ENCODE results near the gene SLC35E4. TPM values are rescaled to one million over a fixed set of nuclear protein-coding genes. Genes with fewer than 3 reads are reported as not detected.
A peak's percentile ranks its signal among the peaks of the same experiment; 100 is the strongest.

The SLC35E4 gene
- total RNA-seq, 4 donors from 2014 or later: 0.29 to 11.7 (median 3.0) TPM

DNA sequence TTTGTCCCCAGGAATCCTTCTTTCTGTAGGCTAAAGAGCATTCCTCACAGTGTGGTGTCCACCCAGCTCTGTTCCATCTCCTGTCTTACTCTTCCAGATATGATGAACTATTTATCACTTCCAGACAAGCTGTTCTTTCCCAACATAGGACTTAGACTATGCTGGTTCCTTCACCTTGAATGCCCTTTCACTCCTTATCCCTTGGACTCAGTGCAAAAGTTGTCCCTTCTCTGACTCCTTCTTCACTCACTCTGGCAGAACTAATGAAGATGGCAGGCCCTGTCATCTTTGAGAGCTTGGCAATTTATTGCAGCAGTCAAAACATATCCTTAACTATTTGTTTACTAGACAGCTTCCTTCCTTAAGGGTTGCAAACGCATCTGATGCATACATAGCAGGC is 55.6 kb downstream of the SLC35E4 start:
- no peaks in the 10 kb centered on the region for H3K9me3 ChIP-seq
- DNase-seq: no peak
- TF ChIP-seq POLR2A (IDR thresholded peaks at IDR 0.05) (no peak), CTCF (IDR thresholded peaks at IDR 0.05) (no peak)
- no peaks in the 10 kb centered on the region for H3K36me3 ChIP-seq
- no peak overlapping the region for H3K27ac ChIP-seq
- no peak overlapping the region for H3K4me3 ChIP-seq
- intact Hi-C loops (cut with DNase I; ENCODE audit: low total_unique reads): no loop called here
- peaks cover 0 to 8% of the 10 kb centered on the region in 2 donors for H3K4me1 ChIP-seq
- no peaks in the 10 kb centered on the region for H3K27me3 ChIP-seq

DNA sequence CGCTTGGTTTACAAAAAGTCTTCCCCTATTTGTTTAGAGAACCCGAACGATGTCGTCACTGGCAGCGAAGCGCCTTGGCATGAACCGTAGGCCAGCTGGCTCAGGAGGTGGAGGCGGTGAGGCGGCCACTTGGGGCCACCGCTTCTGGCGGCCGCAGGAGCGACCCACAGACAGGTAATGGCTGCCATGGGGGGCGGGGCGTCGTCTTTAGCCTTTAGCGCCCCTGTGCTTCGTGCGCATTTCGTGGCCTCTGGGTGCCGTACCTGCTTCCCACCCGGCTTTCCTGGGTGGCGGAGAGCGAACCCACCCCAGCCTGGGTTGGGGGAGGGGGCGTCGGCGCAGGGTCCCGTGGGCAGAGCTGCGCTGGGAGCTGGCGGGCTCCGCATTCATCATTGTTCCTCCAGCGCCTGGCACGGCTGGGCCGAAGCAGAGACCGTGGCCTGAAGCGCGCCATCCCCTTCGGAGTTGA is 58.6 kb downstream of the SLC35E4 start:
- intact Hi-C loops (cut with DNase I; ENCODE audit: low total_unique reads): no loop called here
- peak overlapping the region; percentile 32 to 40 for H3K4me3 ChIP-seq
- H3K4me1 ChIP-seq: peaks cover 0 to 8% of the 10 kb centered on the region in 2 donors
- no peaks in the 10 kb centered on the region for H3K36me3 ChIP-seq
- peak overlapping the region; percentile 22 to 54 for H3K27ac ChIP-seq
- H3K9me3 ChIP-seq: no peaks in the 10 kb centered on the region
- peak; percentile 39 to 48 for DNase-seq
- no peak for TF ChIP-seq CTCF (IDR thresholded peaks at IDR 0.05)
- TF ChIP-seq POLR2A (IDR thresholded peaks at IDR 0.05): no peak
- no peaks in the 10 kb centered on the region for H3K27me3 ChIP-seq

- H3K27me3 ChIP-seq: no peaks in the 10 kb centered on the region
- no peaks in the 10 kb centered on the region for H3K9me3 ChIP-seq
- H3K4me3 ChIP-seq: peak within 1 kb of the TSS; percentile 32 to 69
- H3K36me3 ChIP-seq: no peaks in the 10 kb centered on the region
- intact Hi-C loops (cut with DNase I; ENCODE audit: low total_unique reads): no loop called here
- H3K27ac ChIP-seq: peak within 1 kb of the TSS; percentile 22 to 65
- no peak for TF ChIP-seq POLR2A (IDR thresholded peaks at IDR 0.05)
- no peak for TF ChIP-seq CTCF (IDR thresholded peaks at IDR 0.05)
- DNase-seq: peak; percentile 23 to 30
- peaks cover 0 to 8% of the 10 kb centered on the region in 2 donors for H3K4me1 ChIP-seq
These were observed 59.2 kb downstream of the SLC35E4 start, which contains the start of gene OSBP2 for GRCh38 chr22:30694640-30695350. TSS of gene OSBP2 (plus strand) at chr22:30694874. CDS start at chr22:30694910, 36 bp downstream.

DNA sequence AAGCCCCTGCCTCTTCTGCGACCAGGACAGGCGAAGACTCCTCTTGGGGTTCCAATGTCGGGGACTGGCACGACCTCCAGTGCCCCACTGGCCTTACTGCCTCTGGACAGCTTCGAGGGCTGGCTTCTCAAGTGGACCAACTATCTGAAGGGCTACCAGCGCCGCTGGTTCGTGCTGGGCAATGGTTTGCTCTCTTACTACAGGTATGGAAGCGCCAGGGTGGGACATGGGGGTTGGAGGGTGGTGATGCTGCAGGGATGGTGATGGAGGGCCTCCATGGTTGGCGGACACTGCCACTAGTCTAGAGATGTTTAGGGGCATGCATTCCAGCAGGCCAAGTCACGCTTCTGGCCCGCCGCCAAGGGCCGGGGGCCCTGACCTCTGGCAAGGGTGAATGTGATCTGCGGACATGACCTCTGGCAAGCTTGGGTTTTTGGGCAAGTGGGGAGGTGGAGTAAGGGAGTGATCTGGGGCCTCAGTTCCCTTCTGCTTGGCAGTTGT is 59.8 kb downstream of the SLC35E4 start:
- intact Hi-C loops (cut with DNase I; ENCODE audit: low total_unique reads): no loop called here
- Histone ChIP-seq H3K4me1 (peaks cover 0 to 8% of the 10 kb centered on the region in 2 donors), H3K36me3 (no peaks in the 10 kb centered on the region), H3K4me3 (peak overlapping the region; percentile 31 to 69), H3K27me3 (no peaks in the 10 kb centered on the region), H3K9me3 (no peaks in the 10 kb centered on the region), H3K27ac (peak overlapping the region in 1 of 2 donors; percentile 20)
- TF ChIP-seq POLR2A (IDR thresholded peaks at IDR 0.05) (no peak), CTCF (IDR thresholded peaks at IDR 0.05) (no peak)
- DNase-seq: peak; percentile 17 to 24

All from uterus (tissue), 4 donors.